GM04503 (cell line): ENCODE measurements around the gene UBE2F.
"Not testable (repeated sequence)": the region's sequence is repeated elsewhere in the genome, so short reads cannot be mapped to it uniquely, and the experiment has no call there.

Source experiments
- DNase-seq: peaks from one replicate; pipeline ENCODE4 v3.0.0-alpha.2; 2012; ENCODE audit warnings: low read depth

Gene UBE2F

GRCh38 chr2:238020816-238021215 is 54.0 kb downstream of the UBE2F start:
- no peak for DNase-seq

GRCh38 chr2:238021327-238021726 is 54.5 kb downstream of the UBE2F start:
- DNase-seq: no peak

GRCh38 chr2:238022594-238023157 is 55.9 kb downstream of the UBE2F start:
- no peak for DNase-seq

- no peak for DNase-seq
Measured at GRCh38 chr2:238023608-238024007, 56.8 kb downstream of the UBE2F start.

GRCh38 chr2:238024986-238025385 is 58.2 kb downstream of the UBE2F start:
- no peak for DNase-seq

GRCh38 chr2:238025741-238026360 is 59.0 kb downstream of the UBE2F start:
- no peak for DNase-seq

- DNase-seq: no peak
Measured at GRCh38 chr2:238027058-238027457, 60.2 kb downstream of the UBE2F start.

GRCh38 chr2:238027591-238028415 is 61.0 kb downstream of the UBE2F start:
- DNase-seq: no peak

GRCh38 chr2:238029853-238030252 is 63.0 kb downstream of the UBE2F start:
- DNase-seq: no peak

GRCh38 chr2:238030422-238031155 is 63.8 kb downstream of the UBE2F start:
- DNase-seq: no peak

- DNase-seq: no peak
Measured at GRCh38 chr2:238031751-238032150, 64.9 kb downstream of the UBE2F start.

GRCh38 chr2:238032755-238033337 is 66.0 kb downstream of the UBE2F start:
- no peak for DNase-seq

- DNase-seq: not testable (repeated sequence)
Measured at GRCh38 chr2:238033991-238034390, 67.2 kb downstream of the UBE2F start.

GRCh38 chr2:238038203-238038602 is 71.4 kb downstream of the UBE2F start:
- DNase-seq: no peak

GRCh38 chr2:238039151-238039550 is 72.3 kb downstream of the UBE2F start:
- no peak for DNase-seq

- DNase-seq: no peak
Measured at GRCh38 chr2:238039985-238040384, 73.2 kb downstream of the UBE2F start.

GRCh38 chr2:238040918-238041317 is 74.1 kb downstream of the UBE2F start:
- DNase-seq: no peak

- DNase-seq: no peak
Measured at GRCh38 chr2:238042090-238042489, 75.3 kb downstream of the UBE2F start.

- no peak for DNase-seq
Measured at GRCh38 chr2:238042849-238043584, 76.2 kb downstream of the UBE2F start.

- DNase-seq: no peak
Measured at GRCh38 chr2:238043851-238044250, 77.0 kb downstream of the UBE2F start.

GRCh38 chr2:238045575-238045974 is 78.8 kb downstream of the UBE2F start:
- DNase-seq: no peak
